ENCODE results near the gene GRAMD2B. TPM values are rescaled to one million over a fixed set of nuclear protein-coding genes. Genes with fewer than 3 reads are reported as not detected.

Gene GRAMD2B
- polyA plus RNA-seq, 1 donor from 2014 or later: 3.1 TPM

- Mint-ChIP-seq H3K9me3 (no peaks in the 10 kb centered on the region), H3K27ac (no peak overlapping the region)
These were observed 112.8 kb downstream of the GRAMD2B start for GRCh38 chr5:126535856-126536545.

DNA sequence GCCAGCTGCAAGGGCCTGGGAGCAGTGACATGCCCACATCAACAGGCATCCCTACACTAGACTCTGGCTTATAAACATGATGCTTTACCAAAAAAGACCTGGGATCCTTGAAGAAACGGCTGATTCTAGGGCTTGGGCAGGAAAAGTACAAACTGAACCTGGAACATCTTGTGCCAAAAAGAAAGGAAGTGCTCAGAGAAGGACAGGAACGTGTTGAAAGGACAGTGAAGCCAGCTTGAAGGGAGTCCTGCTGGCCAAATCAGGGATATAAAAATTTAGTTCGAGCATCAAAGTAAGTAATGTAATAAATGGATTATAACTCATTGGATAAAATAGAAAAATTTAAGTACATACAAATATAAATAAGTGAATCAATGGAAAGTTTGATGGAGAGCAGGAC lies 113.7 kb downstream of the GRAMD2B start:
- Mint-ChIP-seq H3K27me3 (no peaks in the 10 kb centered on the region), H3K36me3 (no peaks in the 10 kb centered on the region), H3K4me3 (no peak overlapping the region), H3K4me1 (peaks cover 0 to 2% (median 0%) of the 10 kb centered on the region in 3 donors), H3K27ac (no peak overlapping the region), H3K9me3 (no peaks in the 10 kb centered on the region)

More at GRCh38 chr5:126535856-126536545, 112.8 kb downstream of the GRAMD2B start:
- Mint-ChIP-seq H3K36me3 (no peaks in the 10 kb centered on the region), H3K4me1 (peaks cover 0 to 2% (median 0%) of the 10 kb centered on the region in 3 donors), H3K27me3 (no peaks in the 10 kb centered on the region), H3K4me3 (no peak overlapping the region)

DNA sequence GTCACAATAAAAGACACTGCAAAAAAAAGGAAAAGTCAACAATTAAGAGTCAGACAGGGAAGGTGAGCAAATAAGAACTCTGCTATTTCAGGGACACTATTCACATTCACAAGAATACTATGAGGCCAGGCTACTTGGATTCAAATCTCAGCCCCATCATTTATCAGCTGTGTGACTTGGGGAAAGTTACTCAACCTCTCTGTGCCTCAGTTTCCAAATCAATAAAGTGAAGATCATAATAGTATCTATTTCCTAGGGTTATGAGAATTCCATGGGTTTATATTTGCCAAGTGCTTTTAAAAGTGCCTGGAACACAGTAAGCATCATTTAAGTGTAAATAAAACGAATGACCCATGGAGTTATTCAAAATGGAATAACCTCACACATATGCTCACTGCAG lies 115.4 kb downstream of the GRAMD2B start:
- no peaks in the 10 kb centered on the region for H3K9me3 Mint-ChIP-seq
- H3K27me3 Mint-ChIP-seq: no peaks in the 10 kb centered on the region
- no peak overlapping the region for H3K27ac Mint-ChIP-seq
- H3K4me1 Mint-ChIP-seq: peaks cover 0 to 2% (median 0%) of the 10 kb centered on the region in 3 donors
- H3K4me3 Mint-ChIP-seq: no peak overlapping the region
- H3K36me3 Mint-ChIP-seq: no peaks in the 10 kb centered on the region

- H3K9me3 Mint-ChIP-seq: no peaks in the 10 kb centered on the region
- no peak overlapping the region for H3K27ac Mint-ChIP-seq
- H3K27me3 Mint-ChIP-seq: no peaks in the 10 kb centered on the region
- no peak overlapping the region for H3K4me3 Mint-ChIP-seq
- H3K4me1 Mint-ChIP-seq: peaks cover 0 to 2% (median 0%) of the 10 kb centered on the region in 3 donors
- no peaks in the 10 kb centered on the region for H3K36me3 Mint-ChIP-seq
These were observed 117.4 kb downstream of the GRAMD2B start for GRCh38 chr5:126540631-126541030.

GRCh38 chr5:126542441-126542840 lies 119.2 kb downstream of the GRAMD2B start:
- H3K36me3 Mint-ChIP-seq: no peaks in the 10 kb centered on the region
- peaks cover 0 to 2% (median 0%) of the 10 kb centered on the region in 3 donors for H3K4me1 Mint-ChIP-seq
- no peak overlapping the region for H3K4me3 Mint-ChIP-seq
- no peak overlapping the region for H3K27ac Mint-ChIP-seq
- H3K9me3 Mint-ChIP-seq: no peaks in the 10 kb centered on the region
- no peaks in the 10 kb centered on the region for H3K27me3 Mint-ChIP-seq

DNA sequence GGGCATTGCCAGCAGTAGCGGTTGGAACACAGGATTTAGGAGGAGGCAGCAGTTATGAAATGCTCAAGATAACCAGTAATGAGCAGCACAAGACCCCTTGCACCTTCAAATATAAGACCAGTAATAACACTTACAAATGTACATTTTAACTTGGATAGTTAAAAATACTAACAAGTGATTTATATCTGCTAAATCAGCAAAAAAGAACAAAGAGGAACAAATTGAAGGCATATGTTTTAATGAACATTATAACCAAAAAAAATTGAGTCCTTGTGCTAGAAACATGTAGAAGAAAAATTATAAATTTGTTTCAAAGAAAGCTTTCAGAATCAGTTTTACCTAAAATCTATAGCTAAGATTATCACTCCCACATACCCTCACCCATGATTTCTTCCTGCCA lies 119.8 kb downstream of the GRAMD2B start:
- H3K4me1 Mint-ChIP-seq: peaks cover 0 to 2% (median 0%) of the 10 kb centered on the region in 3 donors
- no peak overlapping the region for H3K27ac Mint-ChIP-seq
- H3K9me3 Mint-ChIP-seq: no peaks in the 10 kb centered on the region
- H3K36me3 Mint-ChIP-seq: no peaks in the 10 kb centered on the region
- no peaks in the 10 kb centered on the region for H3K27me3 Mint-ChIP-seq
- H3K4me3 Mint-ChIP-seq: no peak overlapping the region

DNA sequence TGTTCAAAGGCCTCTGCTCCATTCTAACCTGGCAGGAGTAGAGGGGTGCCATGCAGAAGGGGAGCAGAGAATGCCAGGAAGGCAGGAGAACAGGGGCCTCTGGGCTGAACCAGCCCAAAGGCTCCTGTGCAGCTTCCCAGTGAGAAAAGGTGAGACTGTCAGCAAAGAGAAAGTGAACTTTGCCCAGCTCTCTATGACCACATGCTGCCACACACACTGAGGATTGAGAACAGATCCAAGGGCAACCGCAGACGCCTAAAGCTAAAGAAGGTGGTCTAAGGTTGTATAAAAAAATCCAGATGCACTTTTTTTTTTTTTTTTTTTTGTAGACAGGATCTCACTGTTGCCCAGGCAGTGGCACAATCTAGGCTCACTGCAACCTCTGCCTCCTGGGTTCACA lies 120.5 kb downstream of the GRAMD2B start:
- Mint-ChIP-seq H3K4me1 (no peaks in the 10 kb centered on the region), H3K9me3 (no peaks in the 10 kb centered on the region), H3K36me3 (no peaks in the 10 kb centered on the region), H3K4me3 (no peak overlapping the region), H3K27ac (no peak overlapping the region), H3K27me3 (no peaks in the 10 kb centered on the region)

Other genes with a start within 250 kb of the GRAMD2B start
- gene ALDH7A1, start 171.8 kb downstream of the GRAMD2B start, polyA plus RNA-seq: 5.6 TPM
- gene PHAX, start 177.5 kb downstream of the GRAMD2B start, polyA plus RNA-seq: 97.1 TPM

All from IgD-negative memory B cell (primary cell).